IMR-90 (cell line): ENCODE results near the gene DLX3. TPM values are rescaled to one million over a fixed set of nuclear protein-coding genes. Genes with fewer than 3 reads are reported as not detected.

ENCODE experiments used
- ATAC-seq: fragments of 200-7000 bp; cut with Tn5 transposase; 2 replicates; pipeline ENCODE4 v1.9.1; 2020; ENCODE audit warnings: low read depth, mild to moderate bottlenecking, moderate library complexity
- BruUV-seq: library from RNA; stranded (reverse); fragments of 400-500 nt; replicated peaks from 2 replicates; lab custom pipeline; 2021; lab: Mats Ljungman, UMichigan
- CTCF ChIA-PET: fragments of 300-600 bp; formaldehyde crosslinking; extraction: SDS; loops from one replicate; lab custom pipeline; 2021; ENCODE audit warnings: antibody characterized with exemption; lab: Yijun Ruan, JAX
- POLR2A ChIA-PET: fragments of 300-600 bp; sonication (Branson Sonifier 250); formaldehyde crosslinking; loops from one replicate; lab custom pipeline; 2022; ENCODE audit warnings: antibody characterized with exemption; ENCODE audit not compliant: unreplicated experiment; lab: Charles Lee
- DNase-seq: peaks from one replicate; pipeline ENCODE4 v3.0.0; 2013
- H2AFZ ChIP-seq: replicated peaks from 2 replicates; pipeline ENCODE3; 2013; ENCODE audit warnings: low read length, mild to moderate bottlenecking; ENCODE audit not compliant: poor library complexity
- H2AK5ac ChIP-seq: 2 replicates; pipeline ENCODE4 v1.6.1; 2013; ENCODE audit warnings: low read depth, low read length, inconsistent platforms
- H2AK9ac ChIP-seq: replicated peaks from 2 replicates; pipeline ENCODE3; 2013; ENCODE audit warnings: mild to moderate bottlenecking, low read depth, low read length, moderate library complexity; ENCODE audit not compliant: poor library complexity
- H2BK120ac ChIP-seq: 2 replicates; pipeline ENCODE4 v1.6.1; 2013; ENCODE audit warnings: low read depth, low read length, inconsistent platforms
- H2BK15ac ChIP-seq: 3 replicates; pipeline ENCODE4 v1.6.1; 2013; ENCODE audit warnings: low read depth, low read length, inconsistent platforms
- H2BK20ac ChIP-seq: 2 replicates; pipeline ENCODE4 v1.6.1; 2013; ENCODE audit warnings: low read depth, mild to moderate bottlenecking, inconsistent platforms, low read length, moderate library complexity
- H2BK5ac ChIP-seq: 2 replicates; pipeline ENCODE4 v1.6.1; 2013; ENCODE audit warnings: mild to moderate bottlenecking, low read depth, low read length, inconsistent platforms; ENCODE audit not compliant: poor library complexity, severe bottlenecking
- H3K14ac ChIP-seq: replicated peaks from 2 replicates; pipeline ENCODE4 v1.6.1; 2013; ENCODE audit warnings: low read depth, low read length, inconsistent platforms
- H3K18ac ChIP-seq: 2 replicates; pipeline ENCODE4 v1.6.1; 2013; ENCODE audit warnings: low read depth, low read length, control low read depth
- H3K23ac ChIP-seq: 2 replicates; pipeline ENCODE4 v1.6.1; 2013; ENCODE audit warnings: low read depth, low read length, inconsistent platforms
- H3K27ac ChIP-seq: 2 replicates; pipeline ENCODE4 v1.5.1; 2013; ENCODE audit warnings: mild to moderate bottlenecking, control low read depth, low read length; ENCODE audit not compliant: insufficient read depth
- H3K27me3 ChIP-seq: 2 replicates; pipeline ENCODE4 v1.6.1; 2013; ENCODE audit warnings: low read length; ENCODE audit not compliant: control insufficient read depth, insufficient read depth
- H3K36me3 ChIP-seq: 2 replicates; pipeline ENCODE4 v1.6.1; 2013; ENCODE audit warnings: low read length, mixed read lengths; ENCODE audit not compliant: control insufficient read depth, insufficient read depth
- H3K4ac ChIP-seq: 2 replicates; pipeline ENCODE4 v1.6.1; 2013; ENCODE audit warnings: low read depth, low read length, inconsistent platforms
- H3K4me1 ChIP-seq: 2 replicates; pipeline ENCODE4 v1.6.1; 2013; ENCODE audit warnings: low read length, mixed read lengths; ENCODE audit not compliant: control insufficient read depth, insufficient read depth
- H3K4me2 ChIP-seq: 2 replicates; pipeline ENCODE4 v1.6.1; 2013; ENCODE audit warnings: low read depth, mild to moderate bottlenecking, control low read depth, low read length, moderate library complexity
- H3K4me3 ChIP-seq: 2 replicates; pipeline ENCODE4 v1.5.1; 2013; ENCODE audit warnings: low read depth, mild to moderate bottlenecking, control low read depth, low read length, moderate library complexity; ENCODE audit not compliant: insufficient read depth
- H3K56ac ChIP-seq: 2 replicates; pipeline ENCODE4 v1.6.1; 2013; ENCODE audit warnings: low read length, inconsistent platforms; ENCODE audit not compliant: insufficient read depth; ENCODE audit errors: extremely low read depth
- H3K79me1 ChIP-seq, 2 experiments: 2 replicates each; pipeline ENCODE4 v1.6.1; 2013; ENCODE audit warnings: low read length in 2 of 2, inconsistent platforms in 1 of 2, low read depth in 1 of 2
- H3K9ac ChIP-seq: 2 replicates; pipeline ENCODE4 v1.6.1; 2013; ENCODE audit warnings: low read depth, low read length, control low read depth
- H3K9me1 ChIP-seq: 2 replicates; pipeline ENCODE4 v1.6.1; 2013; ENCODE audit warnings: low read length, inconsistent platforms; ENCODE audit not compliant: insufficient read depth
- H3K9me3 ChIP-seq: 2 replicates; pipeline ENCODE4 v1.6.1; 2013; ENCODE audit warnings: low read length; ENCODE audit not compliant: control insufficient read depth, insufficient read depth
- H4K20me1 ChIP-seq: 2 replicates; pipeline ENCODE4 v1.6.1; 2013; ENCODE audit warnings: low read length, inconsistent platforms; ENCODE audit not compliant: insufficient read depth
- H4K5ac ChIP-seq: 2 replicates; pipeline ENCODE4 v1.6.1; 2013; ENCODE audit warnings: mild to moderate bottlenecking, low read depth, low read length, control low read depth
- H4K8ac ChIP-seq, 2 experiments: 2 replicates each; pipeline ENCODE4 v1.6.1; 2013; ENCODE audit warnings: low read depth in 2 of 2, low read length in 2 of 2, control low read depth in 1 of 2, inconsistent platforms in 1 of 2
- H4K91ac ChIP-seq: 2 replicates; pipeline ENCODE4 v1.6.1; 2013; ENCODE audit warnings: low read depth, low read length, inconsistent platforms; ENCODE audit not compliant: insufficient read depth
- BHLHE40 ChIP-seq: fragments of 150-350 bp; IDR thresholded peaks from 2 replicates; pipeline ENCODE4 v1.6.1; 2016; ENCODE audit warnings: mild to moderate bottlenecking, low read depth, low read length
- CEBPB ChIP-seq: IDR thresholded peaks from 2 replicates; pipeline ENCODE4 v1.6.1; 2012; ENCODE audit warnings: low read depth, low read length, improper control_type of control experiment
- CHD1 ChIP-seq: IDR thresholded peaks from 2 replicates; pipeline ENCODE4 v1.6.1; 2012; ENCODE audit warnings: low read depth, low read length, improper control_type of control experiment
- ELK1 ChIP-seq: fragments of 150-350 bp; IDR thresholded peaks from 2 replicates; pipeline ENCODE4 v1.6.1; 2016; ENCODE audit warnings: low read depth, mild to moderate bottlenecking, low read length, moderate library complexity, borderline replicate concordance
- FOS ChIP-seq: fragments of 150-350 bp; IDR thresholded peaks from 2 replicates; pipeline ENCODE4 v1.6.1; 2016; ENCODE audit warnings: low read depth, low read length
- MAFK ChIP-seq: IDR thresholded peaks from 2 replicates; pipeline ENCODE4 v1.6.1; 2012; ENCODE audit warnings: low read depth, low read length, improper control_type of control experiment
- MAZ ChIP-seq: IDR thresholded peaks from 2 replicates; pipeline ENCODE4 v1.6.1; 2012; ENCODE audit warnings: low read depth, mild to moderate bottlenecking, low read length, improper control_type of control experiment, moderate library complexity, borderline replicate concordance
- MXI1 ChIP-seq: IDR thresholded peaks from 2 replicates; pipeline ENCODE4 v1.6.1; 2012; ENCODE audit warnings: low read depth, mild to moderate bottlenecking, low read length, moderate library complexity, borderline replicate concordance
- NFE2L2 ChIP-seq: fragments of 150-350 bp; IDR thresholded peaks from 2 replicates; pipeline ENCODE4 v1.6.1; 2016; ENCODE audit warnings: low read depth, mild to moderate bottlenecking, low read length
- POLR2A ChIP-seq: IDR thresholded peaks from 2 replicates; pipeline ENCODE4 v1.6.1; 2012; ENCODE audit warnings: mild to moderate bottlenecking, low read depth, low read length
- RAD21 ChIP-seq: IDR thresholded peaks from 2 replicates; pipeline ENCODE4 v1.6.1; 2012; ENCODE audit warnings: low read length, improper control_type of control experiment
- RCOR1 ChIP-seq: IDR thresholded peaks from 2 replicates; pipeline ENCODE4 v1.6.1; 2012; ENCODE audit warnings: mild to moderate bottlenecking, low read length, improper control_type of control experiment; ENCODE audit not compliant: insufficient replicate concordance
- RFX5 ChIP-seq: IDR thresholded peaks from 2 replicates; pipeline ENCODE4 v1.8.0; 2012; ENCODE audit warnings: low read depth, mild to moderate bottlenecking, low read length, moderate library complexity
- SMC3 ChIP-seq: fragments of 150-350 bp; IDR thresholded peaks from 2 replicates; pipeline ENCODE4 v1.6.1; 2016; ENCODE audit warnings: low read depth, mild to moderate bottlenecking, antibody characterized with exemption, low read length, moderate library complexity
- WGBS, 2 experiments: methylation state at CpG; one replicate each; pipeline versions ENCODE4 v1.1.5 to v1.1.7; 2013; ENCODE audit warnings: missing lambda C conversion rate in 2 of 2; ENCODE audit not compliant: insufficient read length in 1 of 2; ENCODE audit errors: extremely low coverage in 2 of 2; 5-methylcytosine and 5-hydroxymethylcytosine counted together
- dilution Hi-C: fragments of 300-500 bp; cut with HindIII; formaldehyde crosslinking; loops from one replicate; pipeline ENCODE4 v1.14.3; 2018; ENCODE audit warnings: low sequenced_read_pairs; ENCODE audit not compliant: unreplicated experiment
- in situ Hi-C: fragments of 300-500 bp; cut with MboI; formaldehyde crosslinking; loops from 3 replicates; pipeline ENCODE4 v1.14.3; 2019; ENCODE audit warnings: low sequenced_read_pairs, inconsistent platforms, mixed read lengths
- intact Hi-C: fragments of 100-400 bp; cut with micrococcal nuclease; formaldehyde crosslinking; loops from 2 replicates; pipeline ENCODE4 v1.10.0; 2022
- polyA plus RNA-seq, 3 experiments: library from polyadenylated mRNA; depleted of rRNA; stranded (reverse); fragments of >200 nt; gene quantifications; 2 replicates each; pipeline ENCODE4 v1.2.3, GENCODE V29; 2012; ENCODE audit warnings: low replicate concordance in 1 of 3
- total RNA-seq: library from RNA; depleted of rRNA; stranded (reverse); fragments of >200 nt; gene quantifications from 2 replicates; pipeline ENCODE4 v1.2.3, GENCODE V29; 2012
- TF ChIP-seq, protein P1 (sequence below): fragments of 150-350 bp; IDR thresholded peaks from 2 replicates; pipeline ENCODE4 v1.6.1; 2017; ENCODE audit warnings: mild to moderate bottlenecking, antibody characterized with exemption, low read length, low read depth
- TF ChIP-seq, protein P2 (sequence below): conservative IDR thresholded peaks from 2 replicates; pipeline ENCODE4 v1.5.1; 2012; ENCODE audit warnings: mild to moderate bottlenecking, low read depth, low read length, improper control_type of control experiment

DLX3 gene
- total and polyA plus RNA-seq, 2 of the 4 experiments (the other 2 are of a cell fraction), result not detected

- H3K9me3 ChIP-seq, result no peaks in the 10 kb centered on the region
- no peaks in the 10 kb centered on the region for H3K79me1 ChIP-seq
- no peak overlapping the region for H3K18ac ChIP-seq
- no peaks in the 10 kb centered on the region for H4K20me1 ChIP-seq
- no peak overlapping the region for H2BK20ac ChIP-seq
- H3K56ac ChIP-seq, result no peak overlapping the region
- no peak overlapping the region for H2AK9ac ChIP-seq
- ChIA-PET POLR2A (no interaction called here), CTCF (no interaction called here)
- no peak overlapping the region for H2BK5ac ChIP-seq
- H2AK5ac ChIP-seq, result no peak overlapping the region
- peaks cover 85% of the 10 kb centered on the region for H3K27me3 ChIP-seq
- no peaks in the 10 kb centered on the region for H3K9me1 ChIP-seq
- no peak overlapping the region for H3K4me2 ChIP-seq
- TF ChIP-seq, protein P1, sequence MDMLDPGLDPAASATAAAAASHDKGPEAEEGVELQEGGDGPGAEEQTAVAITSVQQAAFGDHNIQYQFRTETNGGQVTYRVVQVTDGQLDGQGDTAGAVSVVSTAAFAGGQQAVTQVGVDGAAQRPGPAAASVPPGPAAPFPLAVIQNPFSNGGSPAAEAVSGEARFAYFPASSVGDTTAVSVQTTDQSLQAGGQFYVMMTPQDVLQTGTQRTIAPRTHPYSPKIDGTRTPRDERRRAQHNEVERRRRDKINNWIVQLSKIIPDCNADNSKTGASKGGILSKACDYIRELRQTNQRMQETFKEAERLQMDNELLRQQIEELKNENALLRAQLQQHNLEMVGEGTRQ, result no peak
- TF ChIP-seq POLR2A (no peak), BHLHE40 (no peak), RFX5 (no peak), CEBPB (no peak), ELK1 (no peak), NFE2L2 (no peak), FOS (no peak), RAD21 (no peak), MAFK (no peak), CHD1 (no peak), RCOR1 (no peak), MAZ (no peak), SMC3 (no peak), MXI1 (no peak)
- TF ChIP-seq, protein P2, sequence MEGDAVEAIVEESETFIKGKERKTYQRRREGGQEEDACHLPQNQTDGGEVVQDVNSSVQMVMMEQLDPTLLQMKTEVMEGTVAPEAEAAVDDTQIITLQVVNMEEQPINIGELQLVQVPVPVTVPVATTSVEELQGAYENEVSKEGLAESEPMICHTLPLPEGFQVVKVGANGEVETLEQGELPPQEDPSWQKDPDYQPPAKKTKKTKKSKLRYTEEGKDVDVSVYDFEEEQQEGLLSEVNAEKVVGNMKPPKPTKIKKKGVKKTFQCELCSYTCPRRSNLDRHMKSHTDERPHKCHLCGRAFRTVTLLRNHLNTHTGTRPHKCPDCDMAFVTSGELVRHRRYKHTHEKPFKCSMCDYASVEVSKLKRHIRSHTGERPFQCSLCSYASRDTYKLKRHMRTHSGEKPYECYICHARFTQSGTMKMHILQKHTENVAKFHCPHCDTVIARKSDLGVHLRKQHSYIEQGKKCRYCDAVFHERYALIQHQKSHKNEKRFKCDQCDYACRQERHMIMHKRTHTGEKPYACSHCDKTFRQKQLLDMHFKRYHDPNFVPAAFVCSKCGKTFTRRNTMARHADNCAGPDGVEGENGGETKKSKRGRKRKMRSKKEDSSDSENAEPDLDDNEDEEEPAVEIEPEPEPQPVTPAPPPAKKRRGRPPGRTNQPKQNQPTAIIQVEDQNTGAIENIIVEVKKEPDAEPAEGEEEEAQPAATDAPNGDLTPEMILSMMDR, result no peak
- no peak overlapping the region for H3K14ac ChIP-seq
- intact Hi-C loops, result no loop called here
- no peak overlapping the region for H4K5ac ChIP-seq
- H4K8ac ChIP-seq, result no peak overlapping the region
- no TSS peak for BruUV-seq
- no peak overlapping the region for H3K27ac ChIP-seq
- ATAC-seq (no peak), DNase-seq (no peak)
- H3K4me3 ChIP-seq, result no peak overlapping the region
- H3K9ac ChIP-seq, result no peak overlapping the region
- H2BK120ac ChIP-seq, result no peak overlapping the region
- no peak overlapping the region for H3K4ac ChIP-seq
- no peak overlapping the region for H2AFZ ChIP-seq
- dilution Hi-C loops, result no loop called here
- no peaks in the 10 kb centered on the region for H3K36me3 ChIP-seq
- H3K4me1 ChIP-seq, result no peaks in the 10 kb centered on the region
- in situ Hi-C loops, result no loop called here
- WGBS, 2 experiments, result 77% methylated on average over 6 of the region's 11 CpGs; no CpG with 5 or more reads in 1 of the 2 experiments
- no peak overlapping the region for H3K23ac ChIP-seq
- no peak overlapping the region for H4K91ac ChIP-seq
- no peak overlapping the region for H2BK15ac ChIP-seq
Measured at GRCh38 chr17:49946964-49947584, 48.0 kb downstream of the DLX3 start.
